CD4-positive, alpha-beta T cell treated with Interleukin-15 for 1 hour (primary cell): ENCODE data around the gene ABCA12.
"Not testable (repeated sequence)": the region's sequence is repeated elsewhere in the genome, so short reads cannot be mapped to it uniquely, and the experiment has no call there.

ENCODE experiments used
- DNase-seq: peaks from one replicate; pipeline ENCODE4 v3.0.0-alpha.2; 2020

ABCA12 gene

DNA sequence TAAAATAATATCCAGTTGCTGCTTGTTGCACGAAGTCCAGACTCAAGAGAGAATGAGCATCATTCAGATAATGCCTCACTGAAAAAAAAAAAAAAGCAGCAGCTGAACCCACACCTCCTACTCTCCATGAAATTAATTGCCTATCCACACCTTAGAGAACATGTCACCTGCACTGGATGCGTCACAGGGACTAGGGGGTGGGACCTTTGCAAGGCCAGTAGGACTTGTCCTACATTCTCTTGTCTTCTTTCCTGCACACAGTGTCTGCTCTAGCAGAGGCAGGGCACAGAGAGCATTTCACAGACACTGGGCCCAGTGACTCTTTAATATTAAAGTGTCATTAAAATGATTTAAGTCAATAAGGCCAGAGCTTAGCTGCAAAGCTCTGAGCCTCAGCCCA lies at the start of gene ABCA12:
ABCA12 (minus strand) TSS at position 148 of the 400 bp plus-strand sequence. CDS start 418 bp downstream, outside the sequence.
- DNase-seq: no peak

- DNase-seq: no peak
These were observed 49.7 kb upstream of the ABCA12 start for GRCh38 chr2:215188078-215188477.

DNA sequence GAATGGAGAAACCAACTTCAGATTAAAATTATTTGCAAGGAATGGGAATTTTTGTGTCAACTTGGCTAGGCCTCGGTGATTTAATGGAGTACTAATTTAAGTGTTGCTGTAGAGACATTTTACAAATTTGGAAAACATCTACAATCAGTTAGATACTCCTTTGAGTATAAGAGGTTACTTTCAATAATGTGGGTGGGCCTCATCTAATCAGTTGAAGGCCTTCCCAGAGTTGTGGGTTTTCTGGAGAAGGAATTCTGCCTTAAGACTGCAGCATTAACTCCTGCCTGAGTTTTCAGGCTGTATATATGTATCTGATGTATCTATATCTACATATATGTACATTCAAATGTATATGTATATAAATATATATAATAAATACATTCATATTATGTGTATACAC lies 47.6 kb upstream of the ABCA12 start:
- no peak for DNase-seq

- DNase-seq: no peak
These were observed 39.7 kb upstream of the ABCA12 start for GRCh38 chr2:215178121-215178520.

GRCh38 chr2:215171796-215172195 lies 33.4 kb upstream of the ABCA12 start:
- DNase-seq: no peak

DNA sequence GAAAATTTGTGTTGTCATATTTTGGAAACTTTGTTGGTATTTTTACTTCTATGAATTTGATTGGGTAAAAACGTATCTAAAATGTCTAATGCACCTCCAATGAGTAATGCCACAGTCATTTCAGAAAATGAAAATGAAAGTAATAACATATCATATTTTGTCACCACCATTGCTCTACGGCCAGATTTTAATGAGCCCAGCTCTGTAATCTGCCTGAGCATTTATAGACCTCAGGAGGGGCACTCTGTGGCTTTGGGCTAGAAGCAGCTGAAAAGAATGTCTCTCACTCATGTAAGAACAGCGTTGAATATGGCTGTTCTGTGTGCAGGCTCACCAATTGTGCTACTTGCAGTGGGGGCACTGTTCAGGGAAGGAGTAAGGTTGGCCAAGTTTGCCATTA lies 32.7 kb upstream of the ABCA12 start:
- no peak for DNase-seq

GRCh38 chr2:215166505-215166904 lies 28.1 kb upstream of the ABCA12 start:
- DNase-seq: not testable (repeated sequence)

DNA sequence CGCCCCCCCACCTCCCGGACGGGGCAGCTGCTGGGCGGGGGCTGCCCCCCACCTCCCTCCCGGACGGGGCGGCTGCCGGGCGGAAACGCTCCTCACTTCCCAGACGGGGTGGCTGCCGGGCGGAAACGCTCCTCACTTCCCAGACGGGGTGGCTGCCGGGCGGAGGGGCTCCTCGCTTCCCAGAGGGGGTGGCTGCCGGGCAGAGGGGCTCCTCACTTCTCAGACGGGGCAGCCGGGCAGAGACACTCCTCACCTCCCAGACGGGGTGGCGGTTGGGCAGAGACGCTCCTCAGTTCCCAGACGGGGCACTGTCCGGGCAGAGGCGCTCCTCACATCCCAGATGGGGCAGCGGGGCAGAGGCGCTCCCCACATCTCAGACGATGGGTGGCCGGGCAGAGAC lies 24.9 kb upstream of the ABCA12 start:
- not testable (repeated sequence) for DNase-seq

DNA sequence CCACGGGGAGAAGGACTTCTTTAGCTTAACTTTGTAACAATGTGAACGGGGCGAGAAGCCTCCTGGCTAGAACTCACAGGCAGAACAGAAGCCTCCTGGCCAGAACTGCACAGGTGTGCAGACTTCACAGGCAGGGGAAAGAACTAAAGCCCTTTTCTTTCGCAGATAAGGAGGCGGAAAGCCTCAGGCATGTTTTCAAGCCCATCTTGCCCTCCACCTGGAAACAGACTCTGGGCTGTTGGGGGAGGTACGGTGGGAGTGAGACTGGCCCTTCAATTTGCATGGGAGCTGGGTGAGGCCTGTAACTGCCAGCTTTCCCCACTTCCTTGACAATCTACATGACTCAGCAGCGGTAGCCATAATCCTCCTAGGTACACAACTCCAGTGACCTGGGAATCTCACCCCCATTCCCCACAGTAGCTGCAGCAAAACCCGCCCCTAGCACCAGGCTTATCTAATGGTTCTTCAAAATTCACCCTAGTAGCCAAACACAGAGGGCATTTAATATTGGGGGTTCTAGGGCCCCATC lies 22.9 kb upstream of the ABCA12 start:
- no peak for DNase-seq

- DNase-seq: no peak
These were observed 21.7 kb upstream of the ABCA12 start for GRCh38 chr2:215160081-215160480.

DNA sequence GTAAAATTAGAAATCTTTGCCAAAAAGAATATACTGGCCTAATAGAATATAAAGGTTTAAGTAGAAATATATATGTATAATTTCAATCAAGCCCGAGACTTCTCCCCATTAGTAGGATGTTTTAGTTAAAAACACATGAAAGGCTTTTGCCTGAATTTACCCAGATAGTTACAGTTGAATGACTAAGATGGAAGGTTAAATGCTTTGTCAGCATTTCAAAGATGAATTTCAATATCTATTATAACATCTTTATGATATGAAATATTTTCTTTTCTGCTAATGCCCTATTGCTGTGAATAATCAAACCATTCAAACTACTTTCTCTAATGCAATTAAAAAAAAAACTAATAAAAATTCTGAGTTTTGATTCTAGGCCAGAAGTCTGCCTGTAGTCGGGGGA lies 18.0 kb upstream of the ABCA12 start:
- no peak for DNase-seq

DNA sequence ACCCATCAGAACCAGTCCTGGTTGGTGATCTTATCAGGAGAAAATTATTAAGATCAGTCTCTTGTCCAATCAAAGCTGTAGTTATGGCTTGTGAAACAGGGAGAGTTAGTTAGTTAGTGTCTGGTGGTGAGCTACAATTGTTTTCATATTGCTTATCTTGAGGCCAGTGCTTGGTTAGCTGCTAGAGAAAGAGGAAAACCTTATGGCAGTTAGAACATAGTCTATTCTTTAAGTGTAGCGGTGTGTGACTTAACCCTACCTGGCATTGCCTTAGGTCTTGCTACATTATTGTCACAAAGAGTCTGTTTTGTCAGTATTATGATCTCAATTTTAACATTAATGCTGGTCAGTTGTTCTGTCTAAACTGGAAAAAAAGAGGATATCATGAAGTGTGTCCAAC lies 11.5 kb upstream of the ABCA12 start:
- no peak for DNase-seq

- DNase-seq: no peak
These were observed 11.1 kb upstream of the ABCA12 start for GRCh38 chr2:215149486-215149885.

DNA sequence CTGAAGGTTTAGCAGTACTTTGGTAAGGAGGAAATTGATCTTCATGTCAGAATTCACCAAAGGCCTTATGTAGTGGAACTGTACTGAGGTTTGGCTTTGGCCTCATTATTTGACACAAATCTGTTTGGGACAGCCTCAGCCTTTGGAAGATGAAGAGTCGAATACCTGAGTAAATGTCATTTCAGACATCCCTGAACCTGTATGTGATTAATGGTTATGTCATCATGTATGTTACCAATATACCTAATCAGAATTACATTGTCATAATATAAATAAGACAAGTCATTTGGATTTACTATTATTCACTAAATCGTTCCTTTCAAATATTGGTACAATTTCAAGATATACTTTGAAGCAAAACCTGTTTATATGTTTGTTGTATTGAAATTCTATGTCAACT lies 10.6 kb upstream of the ABCA12 start:
- DNase-seq: no peak

- no peak for DNase-seq
These were observed 7.2 kb upstream of the ABCA12 start for GRCh38 chr2:215145611-215146010.

GRCh38 chr2:215144106-215144875 lies 5.9 kb upstream of the ABCA12 start:
- DNase-seq: no peak

- no peak for DNase-seq
These were observed 5.0 kb upstream of the ABCA12 start for GRCh38 chr2:215143458-215143857.

- DNase-seq: no peak
These were observed 3.3 kb upstream of the ABCA12 start for GRCh38 chr2:215141706-215142105.

DNA sequence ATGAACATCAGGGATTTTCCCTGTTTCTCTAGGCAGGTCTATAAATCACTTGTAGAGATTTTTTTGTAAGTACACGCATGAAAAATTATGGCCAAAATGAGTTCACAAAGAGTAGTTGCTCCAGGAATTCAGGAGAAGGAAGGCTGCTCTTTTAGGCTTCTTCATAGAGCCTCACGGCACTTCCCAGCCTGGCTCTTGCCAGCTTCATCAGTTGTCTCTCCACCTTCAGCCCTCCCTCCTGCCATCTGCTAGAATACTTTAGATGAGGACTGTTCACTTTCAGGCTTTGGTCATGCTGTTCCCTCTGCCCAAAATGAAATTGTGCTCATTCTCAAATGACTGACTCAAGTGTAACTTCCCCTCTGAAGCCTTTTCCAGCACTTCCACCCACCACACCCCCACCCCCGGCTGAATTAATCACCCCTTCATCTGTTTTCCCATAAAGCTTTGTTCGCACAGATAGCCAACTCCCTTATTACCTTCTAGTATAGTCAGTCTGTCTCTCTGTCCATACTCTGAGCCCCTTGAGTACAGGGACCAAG lies 1.8 kb upstream of the ABCA12 start:
- no peak for DNase-seq

- no peak for DNase-seq
These were observed 585 bp downstream of the ABCA12 start for GRCh38 chr2:215137741-215138340.

DNA sequence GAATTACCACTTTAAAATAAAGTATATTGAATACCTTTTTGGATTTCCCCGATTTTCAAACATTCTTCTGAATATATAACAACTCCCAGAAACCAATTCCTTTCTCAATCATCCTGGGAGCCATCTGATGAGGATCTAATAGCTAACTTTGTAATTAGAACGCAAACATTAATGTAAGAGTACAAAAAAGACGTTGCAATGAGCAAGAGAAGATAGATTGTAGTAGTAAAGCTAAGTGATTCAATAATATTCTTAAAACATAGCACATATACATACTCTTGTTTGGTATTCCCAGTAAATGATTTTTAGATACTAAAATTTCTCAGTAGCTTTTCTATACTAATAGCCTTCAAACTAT lies 1.1 kb downstream of the ABCA12 start:
- no peak for DNase-seq

DNA sequence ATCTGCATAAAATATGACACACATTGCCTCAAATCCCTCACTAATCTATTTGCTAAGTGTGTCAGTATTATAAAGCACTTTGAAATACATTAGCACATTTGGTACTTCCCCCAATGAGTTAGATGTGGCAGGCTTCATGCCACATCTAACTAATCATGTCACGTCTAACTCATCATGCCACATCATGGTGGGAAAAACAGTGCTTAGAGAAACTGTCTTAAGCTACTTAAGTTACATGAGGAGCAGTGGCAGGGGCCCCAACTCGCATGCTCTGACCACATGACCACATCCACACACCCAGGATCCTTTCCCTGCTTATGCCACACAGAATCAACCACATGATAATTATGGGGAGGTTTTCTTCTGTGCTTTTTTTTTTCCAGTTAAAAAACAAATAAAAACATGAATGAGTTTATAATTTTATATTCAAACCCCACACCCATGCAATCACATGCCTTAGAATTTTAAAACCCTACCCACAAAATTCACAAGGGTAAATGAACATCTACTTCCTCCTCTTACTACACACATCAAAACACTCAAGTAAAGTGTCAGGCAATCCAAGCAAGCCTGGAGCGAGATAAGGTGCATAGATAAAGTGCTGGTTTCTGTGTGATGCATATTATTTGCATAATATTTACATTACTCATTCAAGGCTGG lies 1.6 kb downstream of the ABCA12 start:
- no peak for DNase-seq

DNA sequence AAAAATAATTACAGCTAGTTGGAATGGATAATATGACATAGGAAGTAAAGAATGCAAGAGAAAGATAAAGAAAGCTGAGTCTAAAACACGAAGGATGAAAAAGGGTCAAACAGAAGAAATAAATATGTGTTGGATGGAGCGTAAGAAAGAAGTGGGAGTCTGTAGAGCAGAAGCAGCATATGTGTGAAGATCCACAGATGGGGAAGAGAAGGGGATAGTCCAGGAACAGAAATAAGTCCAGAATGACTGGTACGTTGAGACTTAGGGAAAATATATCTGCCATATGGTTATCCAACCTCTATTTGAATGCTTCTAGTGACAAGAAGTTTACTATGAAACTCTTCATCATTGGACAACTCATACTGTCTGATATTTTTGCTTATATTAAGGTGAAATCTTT lies 18.0 kb downstream of the ABCA12 start:
- no peak for DNase-seq

- DNase-seq: no peak
These were observed 18.6 kb downstream of the ABCA12 start for GRCh38 chr2:215119847-215120246.
